ENCODE results near the gene ACTN2.

The ACTN2 gene

DNA sequence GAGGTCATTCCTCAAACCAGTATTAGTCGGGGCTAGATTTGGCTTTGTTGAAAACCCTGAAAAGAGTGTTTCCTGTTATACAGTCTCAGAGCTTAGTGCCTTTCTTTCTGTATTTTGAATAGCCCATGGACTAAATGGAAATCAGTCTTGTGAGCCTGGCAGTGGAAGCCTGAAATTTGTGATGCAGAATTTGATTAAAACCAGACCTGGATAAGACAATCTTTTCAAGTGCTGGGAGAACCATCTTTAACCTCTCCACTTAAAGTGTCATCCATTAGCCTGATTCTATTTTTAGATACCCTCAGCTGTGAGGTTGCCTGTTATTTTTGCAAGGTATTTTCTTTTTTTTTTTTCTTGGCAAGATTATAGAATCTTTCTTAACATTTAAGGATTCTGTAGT, 19.5 kb downstream of the ACTN2 start:
- Histone ChIP-seq H3K79me2 (ENCODE audit: low read length) (no peaks in the 10 kb centered on the region), H4K20me1 (ENCODE audit: insufficient read depth, low read length) (no peaks in the 10 kb centered on the region), H2AFZ (ENCODE audit: low read length) (no peak overlapping the region), H3F3A (ENCODE audit: insufficient read depth, low read length) (no peaks in the 10 kb centered on the region), H3K27ac (ENCODE audit: low read length) (no peak overlapping the region), H3K9ac (ENCODE audit: low read length) (no peak overlapping the region), H3K4me2 (ENCODE audit: low read depth, low read length) (no peak overlapping the region), H3K4me1 (ENCODE audit: low read length) (no peaks in the 10 kb centered on the region), H3K9me2 (replicated peaks; ENCODE audit: insufficient read depth, low read length) (no peaks in the 10 kb centered on the region), H3K27me3 (replicated peaks; ENCODE audit: insufficient read depth, low read length) (no peaks in the 10 kb centered on the region), H3K4me3 (ENCODE audit: low read length) (no peak overlapping the region), H3K9me3 (replicated peaks; ENCODE audit: insufficient read depth, low read length) (no peaks in the 10 kb centered on the region), H3K36me3 (replicated peaks; ENCODE audit: insufficient read depth, low read length) (no peaks in the 10 kb centered on the region)
- TF ChIP-seq, protein P1, sequence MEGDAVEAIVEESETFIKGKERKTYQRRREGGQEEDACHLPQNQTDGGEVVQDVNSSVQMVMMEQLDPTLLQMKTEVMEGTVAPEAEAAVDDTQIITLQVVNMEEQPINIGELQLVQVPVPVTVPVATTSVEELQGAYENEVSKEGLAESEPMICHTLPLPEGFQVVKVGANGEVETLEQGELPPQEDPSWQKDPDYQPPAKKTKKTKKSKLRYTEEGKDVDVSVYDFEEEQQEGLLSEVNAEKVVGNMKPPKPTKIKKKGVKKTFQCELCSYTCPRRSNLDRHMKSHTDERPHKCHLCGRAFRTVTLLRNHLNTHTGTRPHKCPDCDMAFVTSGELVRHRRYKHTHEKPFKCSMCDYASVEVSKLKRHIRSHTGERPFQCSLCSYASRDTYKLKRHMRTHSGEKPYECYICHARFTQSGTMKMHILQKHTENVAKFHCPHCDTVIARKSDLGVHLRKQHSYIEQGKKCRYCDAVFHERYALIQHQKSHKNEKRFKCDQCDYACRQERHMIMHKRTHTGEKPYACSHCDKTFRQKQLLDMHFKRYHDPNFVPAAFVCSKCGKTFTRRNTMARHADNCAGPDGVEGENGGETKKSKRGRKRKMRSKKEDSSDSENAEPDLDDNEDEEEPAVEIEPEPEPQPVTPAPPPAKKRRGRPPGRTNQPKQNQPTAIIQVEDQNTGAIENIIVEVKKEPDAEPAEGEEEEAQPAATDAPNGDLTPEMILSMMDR (IDR thresholded peaks at IDR 0.05; ENCODE audit: low read length): no peak
- TF ChIP-seq EZH2 (optimal IDR thresholded peaks at IDR 0.05; ENCODE audit: low read depth, low read length) (no peak), EZH2phosphoT487 (IDR thresholded peaks at IDR 0.05; ENCODE audit: low read length) (no peak)
- DNase-seq: no peak

DNA sequence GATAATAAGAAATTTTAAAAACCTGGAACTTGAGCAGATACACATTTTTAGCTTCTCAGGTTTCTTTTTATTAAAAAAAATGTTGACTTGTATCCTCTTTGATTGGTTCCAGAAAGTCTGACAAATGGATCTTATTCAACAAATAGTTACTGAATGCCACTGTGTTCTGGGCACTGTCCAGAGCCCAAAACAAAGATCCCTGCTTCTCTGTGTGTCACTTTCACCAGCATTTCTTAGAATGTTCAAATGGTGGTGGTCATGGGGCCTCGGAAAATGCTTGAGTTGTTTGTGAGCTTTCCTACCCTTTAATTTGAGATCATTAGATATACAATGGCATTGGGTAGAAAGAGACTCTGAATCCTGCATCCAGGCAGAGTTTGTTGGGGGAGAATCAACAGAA, 19.9 kb downstream of the ACTN2 start:
- H3K79me2 ChIP-seq (ENCODE audit: low read length): no peaks in the 10 kb centered on the region
- no peaks in the 10 kb centered on the region for H3K4me1 ChIP-seq (ENCODE audit: low read length)
- H3K27ac ChIP-seq (ENCODE audit: low read length): no peak overlapping the region
- no peak overlapping the region for H3K4me3 ChIP-seq (ENCODE audit: low read length)
- TF ChIP-seq EZH2 (optimal IDR thresholded peaks at IDR 0.05; ENCODE audit: low read depth, low read length) (no peak), EZH2phosphoT487 (IDR thresholded peaks at IDR 0.05; ENCODE audit: low read length) (no peak)
- TF ChIP-seq, protein P1 (IDR thresholded peaks at IDR 0.05; ENCODE audit: low read length): no peak
- H3K9me3 ChIP-seq (replicated peaks; ENCODE audit: insufficient read depth, low read length): no peaks in the 10 kb centered on the region
- no peaks in the 10 kb centered on the region for H4K20me1 ChIP-seq (ENCODE audit: insufficient read depth, low read length)
- no peaks in the 10 kb centered on the region for H3K27me3 ChIP-seq (replicated peaks; ENCODE audit: insufficient read depth, low read length)
- H3F3A ChIP-seq (ENCODE audit: insufficient read depth, low read length): no peaks in the 10 kb centered on the region
- DNase-seq: no peak
- H3K4me2 ChIP-seq (ENCODE audit: low read depth, low read length): no peak overlapping the region
- H2AFZ ChIP-seq (ENCODE audit: low read length): no peak overlapping the region
- no peaks in the 10 kb centered on the region for H3K36me3 ChIP-seq (replicated peaks; ENCODE audit: insufficient read depth, low read length)
- H3K9me2 ChIP-seq (replicated peaks; ENCODE audit: insufficient read depth, low read length): no peaks in the 10 kb centered on the region
- H3K9ac ChIP-seq (ENCODE audit: low read length): no peak overlapping the region

DNA sequence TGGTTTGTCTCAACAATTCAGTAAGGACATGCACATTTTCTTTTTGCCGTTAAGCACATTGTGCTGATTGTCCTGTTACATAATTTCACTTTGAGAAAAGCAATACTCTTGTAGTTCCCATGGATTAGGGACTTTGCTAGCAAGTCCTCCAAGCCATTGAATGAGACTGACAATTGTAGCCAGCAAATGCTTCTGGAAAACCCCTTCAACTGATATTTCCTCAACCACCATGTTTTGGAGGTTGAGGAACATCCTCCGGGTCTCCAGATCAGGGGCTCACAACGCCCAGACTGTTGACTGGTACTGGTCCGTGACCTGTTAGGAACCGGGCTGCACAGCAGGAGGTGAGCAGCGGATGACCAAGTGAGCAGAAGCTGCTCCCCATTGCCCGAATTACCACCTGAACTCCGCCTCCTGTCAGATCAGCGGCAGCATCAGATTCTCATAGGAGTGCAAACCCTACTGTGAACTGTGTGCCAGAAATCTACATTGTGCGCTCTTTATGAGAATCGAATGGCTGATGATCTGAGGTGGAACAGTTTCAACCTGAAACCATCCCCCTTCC, 24.1 kb downstream of the ACTN2 start:
- Histone ChIP-seq H3K4me1 (ENCODE audit: low read length) (no peaks in the 10 kb centered on the region), H4K20me1 (ENCODE audit: insufficient read depth, low read length) (no peaks in the 10 kb centered on the region), H3K27ac (ENCODE audit: low read length) (no peak overlapping the region), H3K36me3 (replicated peaks; ENCODE audit: insufficient read depth, low read length) (no peaks in the 10 kb centered on the region), H3K79me2 (ENCODE audit: low read length) (no peaks in the 10 kb centered on the region), H3K4me2 (ENCODE audit: low read depth, low read length) (no peak overlapping the region), H3K9ac (ENCODE audit: low read length) (no peak overlapping the region), H3K9me2 (replicated peaks; ENCODE audit: insufficient read depth, low read length) (no peaks in the 10 kb centered on the region), H3F3A (ENCODE audit: insufficient read depth, low read length) (no peaks in the 10 kb centered on the region), H2AFZ (ENCODE audit: low read length) (no peak overlapping the region), H3K9me3 (replicated peaks; ENCODE audit: insufficient read depth, low read length) (no peaks in the 10 kb centered on the region), H3K4me3 (ENCODE audit: low read length) (no peak overlapping the region), H3K27me3 (replicated peaks; ENCODE audit: insufficient read depth, low read length) (no peaks in the 10 kb centered on the region)
- TF ChIP-seq EZH2 (optimal IDR thresholded peaks at IDR 0.05; ENCODE audit: low read depth, low read length) (no peak), EZH2phosphoT487 (IDR thresholded peaks at IDR 0.05; ENCODE audit: low read length) (no peak)
- TF ChIP-seq, protein P1 (IDR thresholded peaks at IDR 0.05; ENCODE audit: low read length): no peak
- DNase-seq: no peak
